ENCODE measurements around the gene CLCF1.

CLCF1 gene

GRCh38 chr11:67372993-67373647, at the start of gene CLCF1:
Gene CLCF1, minus strand, starts transcription at chr11:67373598. Its CDS starts 59 bp downstream, at chr11:67373539.
- Histone ChIP-seq H2AFZ (ENCODE audit: low read depth) (peak within 1 kb of the TSS; percentile 73), H4K20me1 (ENCODE audit: insufficient read depth) (no peaks in the 10 kb centered on the region), H3K4me3 (IDR thresholded peaks at IDR 0.05; ENCODE audit: insufficient read depth, low read depth, low read length) (no peak within 1 kb of the TSS), H3K4me1 (ENCODE audit: low read depth, poor library complexity, severe bottlenecking) (peaks cover 33% of the 10 kb centered on the region), H3K27ac (no peak within 1 kb of the TSS), H3K36me3 (ENCODE audit: insufficient read depth) (no peaks in the 10 kb centered on the region), H3K9ac (peak within 1 kb of the TSS; percentile 46; the same call in 1 of the 2 replicates), H3K4me2 (peak within 1 kb of the TSS; percentile 92), H3K79me2 (ENCODE audit: insufficient read depth, low read depth) (no peaks in the 10 kb centered on the region), H3K27me3 (ENCODE audit: insufficient read depth, low read depth) (peaks cover 39% of the 10 kb centered on the region)
- no peak for TF ChIP-seq CTCF (conservative IDR thresholded peaks at IDR 0.05; ENCODE audit: low read depth, low read length)

DNA sequence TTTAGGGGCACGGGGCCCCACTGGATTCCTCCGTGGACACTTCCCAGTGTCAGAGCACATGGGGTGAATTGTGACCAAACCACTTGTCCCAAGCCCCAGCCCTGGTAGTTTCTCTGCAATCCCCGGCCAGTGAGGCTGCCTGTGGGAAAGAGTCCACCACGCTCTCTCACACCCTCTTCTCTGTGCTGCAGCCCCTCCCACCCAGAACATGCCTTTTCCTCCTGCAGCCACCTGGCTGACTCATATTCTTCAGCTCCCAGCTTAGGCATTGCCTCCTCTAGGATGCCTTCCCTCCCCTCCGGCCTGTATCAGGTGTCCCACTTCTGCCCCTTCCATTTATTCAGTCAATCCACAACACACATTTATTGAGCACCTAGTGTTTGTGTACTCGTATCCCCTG, 49.5 kb upstream of the CLCF1 start:
- Histone ChIP-seq H2AFZ (ENCODE audit: low read depth) (no peak overlapping the region), H4K20me1 (ENCODE audit: insufficient read depth) (no peaks in the 10 kb centered on the region), H3K4me2 (no peak overlapping the region), H3K4me3 (IDR thresholded peaks at IDR 0.05; ENCODE audit: insufficient read depth, low read depth, low read length) (no peak overlapping the region), H3K9ac (no peak overlapping the region), H3K36me3 (ENCODE audit: insufficient read depth) (no peaks in the 10 kb centered on the region), H3K27me3 (ENCODE audit: insufficient read depth, low read depth) (no peaks in the 10 kb centered on the region), H3K4me1 (ENCODE audit: low read depth, poor library complexity, severe bottlenecking) (peaks cover 12% of the 10 kb centered on the region), H3K79me2 (ENCODE audit: insufficient read depth, low read depth) (no peaks in the 10 kb centered on the region), H3K27ac (no peak overlapping the region)
- TF ChIP-seq CTCF (conservative IDR thresholded peaks at IDR 0.05; ENCODE audit: low read depth, low read length): no peak

DNA sequence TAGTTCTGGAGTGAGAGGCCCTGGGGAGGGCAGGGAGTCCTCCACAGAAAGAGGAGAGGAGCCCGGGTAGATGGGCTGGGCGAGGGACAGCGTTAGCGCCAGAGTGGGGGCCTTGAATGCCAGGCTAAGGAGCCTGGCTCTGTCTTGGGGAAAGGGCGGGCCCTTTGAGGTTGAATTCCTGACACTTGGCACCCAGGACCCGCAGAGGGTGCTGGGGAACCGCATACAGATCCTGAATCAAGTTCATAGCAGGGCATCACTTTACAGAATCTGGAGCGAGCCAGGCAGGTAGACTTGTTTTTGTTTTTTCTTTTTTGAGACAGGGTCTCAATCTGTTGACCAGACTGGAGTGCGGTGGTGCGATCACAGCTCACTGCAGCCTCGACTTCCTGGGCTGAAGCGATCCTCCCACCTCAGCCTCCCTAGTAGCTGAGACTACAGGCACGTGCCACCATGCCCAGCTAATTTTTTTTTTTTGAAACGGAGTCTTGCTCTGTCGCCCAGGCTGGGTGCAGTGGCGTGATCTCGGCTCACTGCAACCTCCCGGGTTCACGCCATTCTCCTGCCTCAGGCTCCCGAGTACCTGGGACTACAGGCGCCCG, 48.1 kb upstream of the CLCF1 start:
- Histone ChIP-seq H3K4me1 (ENCODE audit: low read depth, poor library complexity, severe bottlenecking) (peaks cover 12% of the 10 kb centered on the region), H3K36me3 (ENCODE audit: insufficient read depth) (no peaks in the 10 kb centered on the region), H3K9ac (no peak overlapping the region), H2AFZ (ENCODE audit: low read depth) (peak overlapping the region; percentile 73), H4K20me1 (ENCODE audit: insufficient read depth) (no peaks in the 10 kb centered on the region), H3K27ac (no peak overlapping the region), H3K79me2 (ENCODE audit: insufficient read depth, low read depth) (no peaks in the 10 kb centered on the region), H3K27me3 (ENCODE audit: insufficient read depth, low read depth) (no peaks in the 10 kb centered on the region; the same call in 1 of the 2 replicates), H3K4me3 (IDR thresholded peaks at IDR 0.05; ENCODE audit: insufficient read depth, low read depth, low read length) (no peak overlapping the region), H3K4me2 (peak overlapping the region; percentile 70; the same call in 1 of the 2 replicates)
- no peak for TF ChIP-seq CTCF (conservative IDR thresholded peaks at IDR 0.05; ENCODE audit: low read depth, low read length)

- Histone ChIP-seq H3K4me1 (ENCODE audit: low read depth, poor library complexity, severe bottlenecking) (peaks cover 12% of the 10 kb centered on the region), H3K4me2 (peak overlapping the region; percentile 71), H4K20me1 (ENCODE audit: insufficient read depth) (no peaks in the 10 kb centered on the region), H3K27me3 (ENCODE audit: insufficient read depth, low read depth) (no peaks in the 10 kb centered on the region; the same call in 1 of the 2 replicates), H2AFZ (ENCODE audit: low read depth) (peak overlapping the region; percentile 73), H3K79me2 (ENCODE audit: insufficient read depth, low read depth) (no peaks in the 10 kb centered on the region), H3K27ac (peak overlapping the region; percentile 69), H3K36me3 (ENCODE audit: insufficient read depth) (no peaks in the 10 kb centered on the region), H3K4me3 (IDR thresholded peaks at IDR 0.05; ENCODE audit: insufficient read depth, low read depth, low read length) (no peak overlapping the region), H3K9ac (peak overlapping the region; percentile 85)
- TF ChIP-seq CTCF (conservative IDR thresholded peaks at IDR 0.05; ENCODE audit: low read depth, low read length): no peak
Measured at GRCh38 chr11:67420646-67421429, 47.4 kb upstream of the CLCF1 start.
